HEK293 (cell line): Measurements from ENCODE around the gene DUSP22.

Experiments
- CTCF ChIA-PET: fragments of 350-600 bp; formaldehyde crosslinking; extraction: SDS; loops from one replicate; lab custom pipeline; 2021; ENCODE audit warnings: antibody characterized with exemption; lab: Yijun Ruan, JAX
- POLR2A ChIA-PET: fragments of 300-600 bp; formaldehyde crosslinking; extraction: SDS; loops from one replicate; lab custom pipeline; 2020; ENCODE audit warnings: antibody characterized with exemption, inconsistent platforms; lab: Yijun Ruan, JAX
- H3K27ac ChIP-seq: fragments of 200-500 bp; sonication (Bioruptor generic); 2 replicates; pipeline ENCODE4 v1.5.1; 2014; ENCODE audit warnings: low read depth, low read length, control low read depth, inconsistent platforms; ENCODE audit errors: extremely low read depth
- H3K36me3 ChIP-seq, 2 experiments: fragments of 200-500 bp in 1 of 2; sonication (Bioruptor generic) in 1 of 2; 1 replicate in 1 of 2; 2 replicates in 1 of 2; pipeline ENCODE4 v1.5.1; 2014 to 2017; ENCODE audit warnings: inconsistent platforms in 2 of 2, low read length in 2 of 2; ENCODE audit not compliant: control insufficient read depth in 2 of 2, insufficient read depth in 1 of 2
- H3K4me1 ChIP-seq: fragments of 200-500 bp; sonication (Bioruptor generic); 2 replicates; pipeline ENCODE4 v1.5.1; 2014; ENCODE audit warnings: mild to moderate bottlenecking, low read length, inconsistent platforms; ENCODE audit not compliant: control insufficient read depth, insufficient read depth
- H3K4me3 ChIP-seq: 2 replicates; pipeline ENCODE4 v1.5.1; 2011; ENCODE audit warnings: low read depth, mild to moderate bottlenecking, control low read depth, low read length, moderate library complexity
- H3K9me3 ChIP-seq: fragments of 200-500 bp; sonication (Bioruptor generic); 2 replicates; pipeline ENCODE4 v1.5.1; 2014; ENCODE audit warnings: low read depth, low read length, inconsistent platforms; ENCODE audit not compliant: control insufficient read depth, insufficient read depth
- FEZF1 ChIP-seq: fragments of 450-650 bp; formaldehyde crosslinking; IDR thresholded peaks from 2 replicates; pipeline ENCODE4 v1.5.1; 2016; ENCODE audit warnings: missing biosample characterization, missing genetic modification characterization
- GLIS1 ChIP-seq: fragments of 450-650 bp; formaldehyde crosslinking; IDR thresholded peaks from 2 replicates; pipeline ENCODE4 v1.5.1; 2016; ENCODE audit warnings: missing biosample characterization, missing genetic modification characterization
- OSR2 ChIP-seq: fragments of 450-650 bp; formaldehyde crosslinking; IDR thresholded peaks from 2 replicates; pipeline ENCODE4 v1.5.1; 2016; ENCODE audit warnings: missing biosample characterization, missing genetic modification characterization
- WT1 ChIP-seq: fragments of 450-650 bp; formaldehyde crosslinking; IDR thresholded peaks from 2 replicates; pipeline ENCODE4 v1.5.1; 2016; ENCODE audit warnings: missing biosample characterization, missing genetic modification characterization
- YY2 ChIP-seq: fragments of 450-650 bp; formaldehyde crosslinking; IDR thresholded peaks from 2 replicates; pipeline ENCODE4 v1.5.1; 2016; ENCODE audit warnings: missing biosample characterization, missing genetic modification characterization
- ZFP3 ChIP-seq: fragments of 450-650 bp; formaldehyde crosslinking; IDR thresholded peaks from 2 replicates; pipeline ENCODE4 v1.5.1; 2016; ENCODE audit warnings: low read depth, missing biosample characterization, missing genetic modification characterization
- ZNF157 ChIP-seq: fragments of 450-650 bp; formaldehyde crosslinking; IDR thresholded peaks from 2 replicates; pipeline ENCODE4 v1.5.1; 2016; ENCODE audit warnings: missing biosample characterization, missing genetic modification characterization
- ZNF16 ChIP-seq: fragments of 450-650 bp; formaldehyde crosslinking; IDR thresholded peaks from 2 replicates; pipeline ENCODE4 v1.5.1; 2016; ENCODE audit warnings: low read depth, missing biosample characterization, missing genetic modification characterization
- ZNF169 ChIP-seq: fragments of 450-650 bp; formaldehyde crosslinking; IDR thresholded peaks from 2 replicates; pipeline ENCODE4 v1.5.1; 2016; ENCODE audit warnings: missing biosample characterization, missing genetic modification characterization
- ZNF214 ChIP-seq: fragments of 450-650 bp; formaldehyde crosslinking; IDR thresholded peaks from 2 replicates; pipeline ENCODE4 v1.5.1; 2017; ENCODE audit warnings: missing biosample characterization, mild to moderate bottlenecking, missing genetic modification characterization, borderline replicate concordance
- ZNF354C ChIP-seq: fragments of 450-650 bp; formaldehyde crosslinking; IDR thresholded peaks from 2 replicates; pipeline ENCODE4 v1.5.1; 2016; ENCODE audit warnings: missing biosample characterization, missing genetic modification characterization, low read depth, borderline replicate concordance
- ZNF366 ChIP-seq: fragments of 450-650 bp; formaldehyde crosslinking; conservative IDR thresholded peaks from 2 replicates; pipeline ENCODE4 v1.5.1; 2016; ENCODE audit warnings: missing biosample characterization, missing genetic modification characterization
- ZNF544 ChIP-seq: fragments of 450-650 bp; formaldehyde crosslinking; IDR thresholded peaks from 2 replicates; pipeline ENCODE4 v1.5.0; 2017; ENCODE audit warnings: missing biosample characterization, missing genetic modification characterization
- ZNF571 ChIP-seq: fragments of 450-650 bp; formaldehyde crosslinking; IDR thresholded peaks from 2 replicates; pipeline ENCODE4 v1.5.0; 2017; ENCODE audit warnings: missing biosample characterization, missing genetic modification characterization
- ZNF785 ChIP-seq: fragments of 450-650 bp; formaldehyde crosslinking; IDR thresholded peaks from 2 replicates; pipeline ENCODE4 v1.5.1; 2016; ENCODE audit warnings: missing biosample characterization, missing genetic modification characterization
- ZNF830 ChIP-seq: fragments of 450-650 bp; IDR thresholded peaks from 2 replicates; pipeline ENCODE4 v1.5.0; 2018; ENCODE audit warnings: missing biosample characterization, missing genetic modification characterization, low read depth, mild to moderate bottlenecking, moderate library complexity
- TF ChIP-seq, protein P1 (sequence below): fragments of 450-650 bp; formaldehyde crosslinking; IDR thresholded peaks from 2 replicates; pipeline ENCODE4 v1.5.1; 2016; ENCODE audit warnings: missing biosample characterization, missing genetic modification characterization
- TF ChIP-seq, protein P2 (sequence below): fragments of 450-650 bp; formaldehyde crosslinking; IDR thresholded peaks from 2 replicates; pipeline ENCODE4 v1.5.1; 2016; ENCODE audit warnings: missing biosample characterization, missing genetic modification characterization
- TF ChIP-seq, protein P3 (sequence below): fragments of 450-650 bp; formaldehyde crosslinking; IDR thresholded peaks from 2 replicates; pipeline ENCODE4; 2016; ENCODE audit warnings: missing biosample characterization, missing genetic modification characterization
- TF ChIP-seq, protein P4 (sequence below): fragments of 450-650 bp; formaldehyde crosslinking; IDR thresholded peaks from 2 replicates; pipeline ENCODE4 v1.5.1; 2017; ENCODE audit warnings: missing biosample characterization, missing genetic modification characterization
- TF ChIP-seq, protein P5 (sequence below): fragments of 450-650 bp; formaldehyde crosslinking; IDR thresholded peaks from 2 replicates; pipeline ENCODE4 v1.5.1; 2016; ENCODE audit warnings: missing biosample characterization, missing genetic modification characterization
- TF ChIP-seq, protein P6 (sequence below): fragments of 450-650 bp; formaldehyde crosslinking; IDR thresholded peaks from 2 replicates; pipeline ENCODE4 v1.5.1; 2016; ENCODE audit warnings: missing biosample characterization, missing genetic modification characterization
- TF ChIP-seq, protein P7 (sequence below): fragments of 450-650 bp; formaldehyde crosslinking; IDR thresholded peaks from 2 replicates; pipeline ENCODE4 v1.5.1; 2016; ENCODE audit warnings: missing biosample characterization, missing genetic modification characterization

Gene DUSP22

DNA sequence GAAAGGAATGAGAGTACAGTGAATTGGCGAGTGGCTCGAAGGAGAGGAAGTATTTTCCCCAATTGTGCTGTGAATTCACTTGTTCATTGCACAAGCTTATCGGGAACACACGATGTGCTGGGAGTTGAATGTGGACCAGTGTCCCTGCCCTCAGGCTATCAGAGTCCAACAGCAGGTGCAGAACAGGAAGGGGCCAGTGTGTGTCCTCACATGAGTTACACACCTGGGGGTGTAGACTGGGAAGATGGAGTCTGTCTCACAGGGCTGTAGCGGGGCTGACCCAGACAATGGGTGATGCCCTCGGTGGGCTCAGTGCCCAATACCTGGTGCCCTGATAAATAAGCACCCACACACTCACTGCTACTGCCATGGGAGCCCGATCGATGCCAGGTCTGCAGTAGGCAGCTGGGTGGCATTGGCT, 14.4 kb downstream of the DUSP22 start:
- H3K4me3 ChIP-seq, result no peak overlapping the region
- POLR2A ChIA-PET, result interaction anchor here (0.5 kb wide), 1 partner anchor 13 kb away, joined by 5 read pairs; no protein-coding TSS in a partner anchor
- H3K4me1 ChIP-seq, result peaks cover 3% of the 10 kb centered on the region
- no peaks in the 10 kb centered on the region for H3K9me3 ChIP-seq
- CTCF ChIA-PET, result interaction anchor here (1.4 kb wide), 1 partner anchor 8 kb away, joined by 3 read pairs; no protein-coding TSS in a partner anchor
- TF ChIP-seq, protein P1, sequence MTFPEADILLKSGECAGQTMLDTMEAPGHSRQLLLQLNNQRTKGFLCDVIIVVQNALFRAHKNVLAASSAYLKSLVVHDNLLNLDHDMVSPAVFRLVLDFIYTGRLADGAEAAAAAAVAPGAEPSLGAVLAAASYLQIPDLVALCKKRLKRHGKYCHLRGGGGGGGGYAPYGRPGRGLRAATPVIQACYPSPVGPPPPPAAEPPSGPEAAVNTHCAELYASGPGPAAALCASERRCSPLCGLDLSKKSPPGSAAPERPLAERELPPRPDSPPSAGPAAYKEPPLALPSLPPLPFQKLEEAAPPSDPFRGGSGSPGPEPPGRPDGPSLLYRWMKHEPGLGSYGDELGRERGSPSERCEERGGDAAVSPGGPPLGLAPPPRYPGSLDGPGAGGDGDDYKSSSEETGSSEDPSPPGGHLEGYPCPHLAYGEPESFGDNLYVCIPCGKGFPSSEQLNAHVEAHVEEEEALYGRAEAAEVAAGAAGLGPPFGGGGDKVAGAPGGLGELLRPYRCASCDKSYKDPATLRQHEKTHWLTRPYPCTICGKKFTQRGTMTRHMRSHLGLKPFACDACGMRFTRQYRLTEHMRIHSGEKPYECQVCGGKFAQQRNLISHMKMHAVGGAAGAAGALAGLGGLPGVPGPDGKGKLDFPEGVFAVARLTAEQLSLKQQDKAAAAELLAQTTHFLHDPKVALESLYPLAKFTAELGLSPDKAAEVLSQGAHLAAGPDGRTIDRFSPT (tag by site-specific recombination), result 0 out of 2 replicates have a peak, but pooled peaks have one; percentile 38
- TF ChIP-seq GLIS1, result no peak
- no peak overlapping the region for H3K27ac ChIP-seq
- no peaks in the 10 kb centered on the region for H3K36me3 ChIP-seq

DNA sequence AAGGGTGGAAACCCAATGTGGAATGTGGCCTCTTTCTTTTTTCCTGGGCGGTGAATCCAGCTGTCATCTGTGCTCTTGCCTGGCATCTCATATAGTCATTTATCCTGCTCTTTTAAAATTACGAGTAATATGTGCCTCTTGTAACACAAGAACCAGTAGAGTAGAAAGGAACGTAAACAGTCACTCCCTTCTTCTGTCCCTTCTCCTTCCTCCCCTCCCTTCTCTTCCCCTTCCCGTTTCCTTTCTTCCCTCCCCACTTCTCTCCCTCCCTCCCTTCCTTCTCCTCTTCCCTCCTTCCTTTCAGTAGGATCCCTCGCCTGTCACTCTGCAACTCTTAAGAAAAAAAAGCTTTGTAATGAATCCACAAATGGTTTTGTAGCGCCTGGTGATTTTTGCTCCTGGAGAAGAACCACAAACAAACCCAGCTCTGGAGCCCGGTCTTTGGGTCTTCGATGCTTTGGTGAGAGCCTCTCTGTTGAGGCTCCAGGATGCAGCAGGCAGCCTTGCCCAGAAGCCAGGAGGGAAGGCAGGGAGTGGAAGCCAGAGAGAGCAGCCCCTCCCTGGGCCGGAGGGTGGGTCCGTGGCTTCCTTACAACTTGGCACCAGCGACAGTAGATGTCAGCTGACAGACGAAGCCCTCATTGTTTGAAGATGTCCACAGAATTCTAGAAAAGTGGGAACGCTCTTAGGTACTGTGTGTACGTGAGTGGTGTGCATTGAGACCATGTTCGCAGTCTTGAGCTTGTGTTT, 15.0 kb downstream of the DUSP22 start:
- ChIA-PET CTCF (interaction anchor here (0.5 to 1.4 kb wide), 3 partner anchors 8 to 825 kb away, joined by 3 read pairs; no protein-coding TSS in a partner anchor), POLR2A (no interaction called here)
- Histone ChIP-seq H3K4me1 (peaks cover 3% of the 10 kb centered on the region), H3K9me3 (no peaks in the 10 kb centered on the region), H3K4me3 (no peak overlapping the region), H3K36me3 (no peaks in the 10 kb centered on the region), H3K27ac (no peak overlapping the region)
- TF ChIP-seq ZNF169 (tag by site-specific recombination) (no peak), ZNF544 (0 out of 2 replicates have a peak, but pooled peaks have one; percentile 14), ZNF830 (tag by site-specific recombination) (no peak), ZFP3 (no peak), WT1 (tag by site-specific recombination) (peak; percentile 96), ZNF785 (tag by site-specific recombination) (no peak), OSR2 (no peak), ZNF157 (no peak), ZNF354C (tag by site-specific recombination) (no peak), YY2 (no peak), ZNF16 (tag by site-specific recombination) (no peak), ZNF214 (no peak), ZNF571 (tag by site-specific recombination) (no peak), FEZF1 (tag by site-specific recombination) (no peak), ZNF366 (tag by site-specific recombination) (peak; percentile 55; the same call in 1 of the 2 replicates)
- TF ChIP-seq, protein P2, sequence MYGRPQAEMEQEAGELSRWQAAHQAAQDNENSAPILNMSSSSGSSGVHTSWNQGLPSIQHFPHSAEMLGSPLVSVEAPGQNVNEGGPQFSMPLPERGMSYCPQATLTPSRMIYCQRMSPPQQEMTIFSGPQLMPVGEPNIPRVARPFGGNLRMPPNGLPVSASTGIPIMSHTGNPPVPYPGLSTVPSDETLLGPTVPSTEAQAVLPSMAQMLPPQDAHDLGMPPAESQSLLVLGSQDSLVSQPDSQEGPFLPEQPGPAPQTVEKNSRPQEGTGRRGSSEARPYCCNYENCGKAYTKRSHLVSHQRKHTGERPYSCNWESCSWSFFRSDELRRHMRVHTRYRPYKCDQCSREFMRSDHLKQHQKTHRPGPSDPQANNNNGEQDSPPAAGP, result peak; percentile 84
- TF ChIP-seq, protein P3, sequence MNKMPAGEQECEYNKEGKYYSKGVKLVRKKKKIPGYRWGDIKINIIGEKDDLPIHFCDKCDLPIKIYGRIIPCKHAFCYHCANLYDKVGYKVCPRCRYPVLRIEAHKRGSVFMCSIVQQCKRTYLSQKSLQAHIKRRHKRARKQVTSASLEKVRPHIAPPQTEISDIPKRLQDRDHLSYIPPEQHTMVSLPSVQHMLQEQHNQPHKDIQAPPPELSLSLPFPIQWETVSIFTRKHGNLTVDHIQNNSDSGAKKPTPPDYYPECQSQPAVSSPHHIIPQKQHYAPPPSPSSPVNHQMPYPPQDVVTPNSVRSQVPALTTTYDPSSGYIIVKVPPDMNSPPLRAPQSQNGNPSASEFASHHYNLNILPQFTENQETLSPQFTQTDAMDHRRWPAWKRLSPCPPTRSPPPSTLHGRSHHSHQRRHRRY (tag by site-specific recombination), result no peak
- TF ChIP-seq, protein P4, sequence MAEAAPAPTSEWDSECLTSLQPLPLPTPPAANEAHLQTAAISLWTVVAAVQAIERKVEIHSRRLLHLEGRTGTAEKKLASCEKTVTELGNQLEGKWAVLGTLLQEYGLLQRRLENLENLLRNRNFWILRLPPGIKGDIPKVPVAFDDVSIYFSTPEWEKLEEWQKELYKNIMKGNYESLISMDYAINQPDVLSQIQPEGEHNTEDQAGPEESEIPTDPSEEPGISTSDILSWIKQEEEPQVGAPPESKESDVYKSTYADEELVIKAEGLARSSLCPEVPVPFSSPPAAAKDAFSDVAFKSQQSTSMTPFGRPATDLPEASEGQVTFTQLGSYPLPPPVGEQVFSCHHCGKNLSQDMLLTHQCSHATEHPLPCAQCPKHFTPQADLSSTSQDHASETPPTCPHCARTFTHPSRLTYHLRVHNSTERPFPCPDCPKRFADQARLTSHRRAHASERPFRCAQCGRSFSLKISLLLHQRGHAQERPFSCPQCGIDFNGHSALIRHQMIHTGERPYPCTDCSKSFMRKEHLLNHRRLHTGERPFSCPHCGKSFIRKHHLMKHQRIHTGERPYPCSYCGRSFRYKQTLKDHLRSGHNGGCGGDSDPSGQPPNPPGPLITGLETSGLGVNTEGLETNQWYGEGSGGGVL, result peak; percentile 24; the same call in 1 of the 2 replicates
- TF ChIP-seq, protein P5, sequence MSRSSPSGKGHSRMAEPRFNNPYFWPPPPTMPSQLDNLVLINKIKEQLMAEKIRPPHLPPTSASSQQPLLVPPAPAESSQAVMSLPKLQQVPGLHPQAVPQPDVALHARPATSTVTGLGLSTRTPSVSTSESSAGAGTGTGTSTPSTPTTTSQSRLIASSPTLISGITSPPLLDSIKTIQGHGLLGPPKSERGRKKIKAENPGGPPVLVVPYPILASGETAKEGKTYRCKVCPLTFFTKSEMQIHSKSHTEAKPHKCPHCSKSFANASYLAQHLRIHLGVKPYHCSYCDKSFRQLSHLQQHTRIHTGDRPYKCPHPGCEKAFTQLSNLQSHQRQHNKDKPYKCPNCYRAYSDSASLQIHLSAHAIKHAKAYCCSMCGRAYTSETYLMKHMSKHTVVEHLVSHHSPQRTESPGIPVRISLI (tag by site-specific recombination), result no peak
- TF ChIP-seq, protein P6, sequence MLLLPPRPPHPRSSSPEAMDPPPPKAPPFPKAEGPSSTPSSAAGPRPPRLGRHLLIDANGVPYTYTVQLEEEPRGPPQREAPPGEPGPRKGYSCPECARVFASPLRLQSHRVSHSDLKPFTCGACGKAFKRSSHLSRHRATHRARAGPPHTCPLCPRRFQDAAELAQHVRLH (tag by site-specific recombination), result no peak
- TF ChIP-seq, protein P7, sequence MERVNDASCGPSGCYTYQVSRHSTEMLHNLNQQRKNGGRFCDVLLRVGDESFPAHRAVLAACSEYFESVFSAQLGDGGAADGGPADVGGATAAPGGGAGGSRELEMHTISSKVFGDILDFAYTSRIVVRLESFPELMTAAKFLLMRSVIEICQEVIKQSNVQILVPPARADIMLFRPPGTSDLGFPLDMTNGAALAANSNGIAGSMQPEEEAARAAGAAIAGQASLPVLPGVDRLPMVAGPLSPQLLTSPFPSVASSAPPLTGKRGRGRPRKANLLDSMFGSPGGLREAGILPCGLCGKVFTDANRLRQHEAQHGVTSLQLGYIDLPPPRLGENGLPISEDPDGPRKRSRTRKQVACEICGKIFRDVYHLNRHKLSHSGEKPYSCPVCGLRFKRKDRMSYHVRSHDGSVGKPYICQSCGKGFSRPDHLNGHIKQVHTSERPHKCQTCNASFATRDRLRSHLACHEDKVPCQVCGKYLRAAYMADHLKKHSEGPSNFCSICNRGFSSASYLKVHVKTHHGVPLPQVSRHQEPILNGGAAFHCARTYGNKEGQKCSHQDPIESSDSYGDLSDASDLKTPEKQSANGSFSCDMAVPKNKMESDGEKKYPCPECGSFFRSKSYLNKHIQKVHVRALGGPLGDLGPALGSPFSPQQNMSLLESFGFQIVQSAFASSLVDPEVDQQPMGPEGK (tag by site-specific recombination), result no peak
- TF ChIP-seq, all 188 proteins: peak for 5
